Mesenchymal stem cell (in vitro differentiated cells and primary cell): ENCODE results near the gene EML6.

Source experiments
- DNase-seq: peaks from one replicate; pipeline ENCODE4 v3.0.0-alpha.2; 2013
- H2AFZ ChIP-seq: one replicate; pipeline ENCODE4 v1.6.1; 2013; ENCODE audit warnings: low read depth, mild to moderate bottlenecking, control low read depth, inconsistent platforms, low read length, moderate library complexity
- H2AK5ac ChIP-seq: 2 replicates; pipeline ENCODE4 v1.6.1; 2013; ENCODE audit warnings: low read length, moderate library complexity, mild to moderate bottlenecking, inconsistent platforms; ENCODE audit not compliant: severe bottlenecking
- H2BK120ac ChIP-seq: one replicate; pipeline ENCODE4 v1.6.1; 2013; ENCODE audit warnings: low read depth, mild to moderate bottlenecking, inconsistent platforms, low read length, moderate library complexity
- H2BK12ac ChIP-seq, 2 experiments: one replicate each; pipeline ENCODE4 v1.6.1; 2013; ENCODE audit warnings: inconsistent platforms in 2 of 2, low read length in 2 of 2, mild to moderate bottlenecking in 2 of 2, moderate library complexity in 2 of 2, control low read depth in 1 of 2
- H2BK15ac ChIP-seq: one replicate; pipeline ENCODE4 v1.6.1; 2013; ENCODE audit warnings: mild to moderate bottlenecking, low read depth, inconsistent platforms; ENCODE audit not compliant: poor library complexity, severe bottlenecking
- H2BK5ac ChIP-seq: 2 replicates; pipeline ENCODE4 v1.6.1; 2013; ENCODE audit warnings: low read depth, mild to moderate bottlenecking, low read length, control low read depth, inconsistent platforms; ENCODE audit not compliant: poor library complexity, severe bottlenecking
- H3K14ac ChIP-seq, 2 experiments: one replicate each; pipeline ENCODE4 v1.6.1; 2013; ENCODE audit warnings: inconsistent platforms in 2 of 2, low read length in 2 of 2, control low read depth in 1 of 2, mild to moderate bottlenecking in 1 of 2, moderate library complexity in 1 of 2
- H3K18ac ChIP-seq, 2 experiments: one replicate each; pipeline ENCODE4 v1.6.1; 2013; ENCODE audit warnings: inconsistent platforms in 2 of 2, low read length in 2 of 2, control low read depth in 1 of 2, low read depth in 1 of 2, mild to moderate bottlenecking in 1 of 2
- H3K23ac ChIP-seq, 2 experiments: one replicate each; pipeline ENCODE4 v1.6.1; 2013; ENCODE audit warnings: inconsistent platforms in 2 of 2, low read length in 2 of 2, mild to moderate bottlenecking in 2 of 2, moderate library complexity in 2 of 2, control low read depth in 1 of 2
- H3K27ac ChIP-seq: 2 replicates; pipeline ENCODE4 v1.5.1; 2013; ENCODE audit warnings: mild to moderate bottlenecking, moderate library complexity, low read length, control low read depth, inconsistent platforms; ENCODE audit not compliant: poor library complexity, severe bottlenecking
- H3K27me3 ChIP-seq, 2 experiments: 2 replicates each; pipeline versions ENCODE4 v1.6.1 to v1.7.0; 2013; ENCODE audit warnings: low read length in 2 of 2, mild to moderate bottlenecking in 2 of 2, moderate library complexity in 2 of 2, control low read depth in 1 of 2, inconsistent platforms in 1 of 2; ENCODE audit not compliant: control insufficient read depth in 1 of 2, insufficient read depth in 1 of 2
- H3K36me3 ChIP-seq, 2 experiments: 2 replicates each; pipeline versions ENCODE4 v1.6.1 to v1.7.0; 2013; ENCODE audit warnings: low read length in 2 of 2, control low read depth in 1 of 2, inconsistent platforms in 1 of 2, low read depth in 1 of 2, mild to moderate bottlenecking in 1 of 2; ENCODE audit not compliant: insufficient read depth in 2 of 2, control insufficient read depth in 1 of 2
- H3K4ac ChIP-seq, 2 experiments: one replicate each; pipeline ENCODE4 v1.6.1; 2013; ENCODE audit warnings: inconsistent platforms in 2 of 2, low read length in 2 of 2, mild to moderate bottlenecking in 2 of 2, moderate library complexity in 2 of 2, control low read depth in 1 of 2, low read depth in 1 of 2
- H3K4me1 ChIP-seq: 2 replicates; pipeline ENCODE4 v1.6.1; 2013; ENCODE audit warnings: low read depth, low read length, control low read depth; ENCODE audit not compliant: control insufficient read depth, insufficient read depth
- H3K4me2 ChIP-seq: 2 replicates; pipeline ENCODE4 v1.6.1; 2013; ENCODE audit warnings: low read length, mild to moderate bottlenecking, inconsistent platforms; ENCODE audit not compliant: poor library complexity, severe bottlenecking
- H3K4me3 ChIP-seq, 2 experiments: 2 replicates each; pipeline versions ENCODE4 v1.5.1 to v1.7.0; 2013; ENCODE audit warnings: low read length in 2 of 2, mild to moderate bottlenecking in 2 of 2, control low read depth in 1 of 2, low read depth in 1 of 2; ENCODE audit not compliant: insufficient read depth in 1 of 2
- H3K79me1 ChIP-seq: replicated peaks from 2 replicates; pipeline ENCODE4 v1.6.1; 2013; ENCODE audit warnings: mild to moderate bottlenecking, control low read depth, low read length, inconsistent platforms; ENCODE audit not compliant: poor library complexity, severe bottlenecking
- H3K9ac ChIP-seq: 2 replicates; pipeline ENCODE4 v1.7.0; 2013; ENCODE audit warnings: mild to moderate bottlenecking, low read length, moderate library complexity
- H3K9me3 ChIP-seq: 2 replicates; pipeline ENCODE4 v1.7.0; 2013; ENCODE audit warnings: mild to moderate bottlenecking, low read length; ENCODE audit not compliant: control insufficient read depth
- H4K8ac ChIP-seq: one replicate; pipeline ENCODE4 v1.6.1; 2013; ENCODE audit warnings: inconsistent platforms, mild to moderate bottlenecking, low read length, moderate library complexity
- H4K91ac ChIP-seq: one replicate; pipeline ENCODE4 v1.6.1; 2013; ENCODE audit warnings: mild to moderate bottlenecking, low read length, inconsistent platforms
- WGBS: methylation state at CpG from one replicate; pipeline ENCODE4 v1.1.7; 2013; ENCODE audit warnings: mixed read lengths; 5-methylcytosine and 5-hydroxymethylcytosine counted together

Gene EML6

DNA sequence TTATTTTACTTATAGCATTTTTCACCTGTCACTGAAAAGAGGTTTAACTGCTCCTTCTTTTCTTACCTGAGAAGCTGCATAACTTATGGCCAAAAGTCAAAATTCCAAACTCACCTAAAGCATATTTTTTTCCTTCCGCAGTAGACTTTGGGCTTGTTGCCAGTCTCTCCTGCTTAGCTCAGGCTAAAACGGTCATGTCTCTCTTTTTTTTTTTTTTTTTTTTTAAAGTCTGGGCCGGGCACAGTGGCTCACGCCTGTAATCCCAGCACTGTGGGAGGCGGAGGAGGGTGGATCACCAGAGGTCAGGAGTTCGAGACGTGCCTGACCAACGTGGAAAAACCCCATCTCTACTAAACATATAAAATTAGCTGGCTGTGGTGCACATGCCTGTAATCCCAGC, 213.3 kb downstream of the EML6 start:
- Histone ChIP-seq H3K4me2 (no peak overlapping the region), H2AK5ac (no peak overlapping the region), H3K4me1 (no peaks in the 10 kb centered on the region), H3K4ac (no peak overlapping the region), H3K27ac (no peak overlapping the region), H3K14ac (no peak overlapping the region), H2BK12ac (no peak overlapping the region), H3K9me3 (no peaks in the 10 kb centered on the region), H3K27me3 (no peaks in the 10 kb centered on the region), H3K18ac (no peak overlapping the region), H3K36me3 (no peaks in the 10 kb centered on the region), H4K91ac (no peak overlapping the region), H3K9ac (no peak overlapping the region), H2BK5ac (no peak overlapping the region), H2AFZ (no peak overlapping the region), H4K8ac (no peak overlapping the region), H2BK120ac (no peak overlapping the region), H3K79me1 (no peaks in the 10 kb centered on the region), H3K4me3 (no peak overlapping the region), H2BK15ac (no peak overlapping the region), H3K23ac (no peak overlapping the region)
- DNase-seq, result no peak
- 76% methylated on average over 7 of the region's 8 CpGs for WGBS

DNA sequence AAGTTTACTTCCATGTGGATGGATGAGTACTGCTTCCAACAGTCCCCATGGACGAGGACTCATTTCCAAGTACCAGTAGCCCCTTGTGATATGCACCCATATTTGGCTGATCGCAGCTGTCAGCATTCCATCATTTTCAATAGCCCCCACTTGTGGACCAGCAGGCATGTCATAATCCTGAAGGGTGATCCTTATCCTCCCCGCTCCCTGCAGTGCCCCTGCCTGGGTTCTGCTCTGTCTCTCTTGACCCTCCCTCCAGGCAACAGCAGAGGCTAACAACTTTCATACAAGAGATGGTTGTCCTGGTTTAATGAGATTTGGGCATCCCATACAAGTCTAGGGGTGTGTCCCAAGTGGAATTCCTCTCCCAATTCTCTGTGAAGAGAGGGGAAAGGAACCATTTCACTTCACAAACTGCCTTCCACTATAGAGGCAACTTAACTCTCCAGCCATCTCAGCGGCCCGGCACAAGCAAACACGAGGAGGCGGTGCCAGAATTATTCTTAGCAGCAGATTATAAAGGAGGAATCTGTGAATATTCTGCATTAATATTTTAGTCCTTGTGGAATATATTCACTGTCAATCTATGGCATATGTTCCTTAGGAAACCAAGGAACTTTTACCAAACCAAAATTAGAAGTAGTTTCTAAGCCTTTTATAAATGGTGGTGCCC, 216.1 kb downstream of the EML6 start:
- WGBS, result 88% methylated on average over 7 of the region's 7 CpGs

DNA sequence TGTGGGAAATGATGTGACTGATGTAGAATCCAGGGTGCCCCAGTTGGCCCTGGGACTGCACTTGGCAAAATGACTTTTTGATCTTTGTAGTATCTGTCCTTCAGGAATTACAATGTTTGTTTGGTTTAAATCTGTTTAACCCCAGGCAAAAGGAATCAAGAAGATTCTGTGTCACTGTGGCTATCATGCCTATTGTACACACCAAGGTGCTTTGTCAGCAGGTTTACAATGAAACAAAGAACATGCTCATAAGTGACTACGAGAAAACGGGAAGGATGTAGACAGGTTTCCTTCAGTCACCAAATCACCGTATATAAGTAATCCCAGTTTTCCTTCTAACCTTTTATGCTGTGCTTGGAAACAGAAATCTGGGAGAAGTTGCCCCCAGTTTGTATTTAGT, 217.3 kb downstream of the EML6 start:
- Histone ChIP-seq H2BK120ac (no peak overlapping the region), H2AFZ (no peak overlapping the region), H3K27ac (no peak overlapping the region), H3K4me3 (no peak overlapping the region), H2BK15ac (no peak overlapping the region), H2AK5ac (no peak overlapping the region), H4K8ac (no peak overlapping the region), H3K14ac (no peak overlapping the region), H3K9me3 (no peaks in the 10 kb centered on the region), H2BK12ac (no peak overlapping the region), H3K4ac (no peak overlapping the region), H3K23ac (no peak overlapping the region), H3K18ac (no peak overlapping the region), H2BK5ac (no peak overlapping the region), H3K36me3 (no peaks in the 10 kb centered on the region), H3K4me2 (no peak overlapping the region), H3K27me3 (no peaks in the 10 kb centered on the region), H3K79me1 (no peaks in the 10 kb centered on the region), H4K91ac (no peak overlapping the region), H3K4me1 (peaks cover 4% of the 10 kb centered on the region), H3K9ac (no peak overlapping the region)
- WGBS, result 83% methylated on average over 2 of the region's 3 CpGs
- DNase-seq, result no peak

More for the DNA sequence above, 216.1 kb downstream of the EML6 start:
- Histone ChIP-seq H2BK15ac (no peak overlapping the region), H2BK12ac (no peak overlapping the region), H3K4me3 (no peak overlapping the region), H3K27me3 (no peaks in the 10 kb centered on the region), H3K9ac (no peak overlapping the region), H3K36me3 (no peaks in the 10 kb centered on the region), H3K4ac (no peak overlapping the region), H3K18ac (no peak overlapping the region), H3K27ac (no peak overlapping the region), H4K91ac (no peak overlapping the region), H3K79me1 (no peaks in the 10 kb centered on the region), H3K23ac (no peak overlapping the region), H2BK120ac (no peak overlapping the region), H4K8ac (no peak overlapping the region), H2AFZ (no peak overlapping the region), H3K9me3 (no peaks in the 10 kb centered on the region), H2BK5ac (no peak overlapping the region), H3K14ac (no peak overlapping the region), H2AK5ac (no peak overlapping the region), H3K4me2 (no peak overlapping the region), H3K4me1 (no peaks in the 10 kb centered on the region)
- DNase-seq, result no peak

DNA sequence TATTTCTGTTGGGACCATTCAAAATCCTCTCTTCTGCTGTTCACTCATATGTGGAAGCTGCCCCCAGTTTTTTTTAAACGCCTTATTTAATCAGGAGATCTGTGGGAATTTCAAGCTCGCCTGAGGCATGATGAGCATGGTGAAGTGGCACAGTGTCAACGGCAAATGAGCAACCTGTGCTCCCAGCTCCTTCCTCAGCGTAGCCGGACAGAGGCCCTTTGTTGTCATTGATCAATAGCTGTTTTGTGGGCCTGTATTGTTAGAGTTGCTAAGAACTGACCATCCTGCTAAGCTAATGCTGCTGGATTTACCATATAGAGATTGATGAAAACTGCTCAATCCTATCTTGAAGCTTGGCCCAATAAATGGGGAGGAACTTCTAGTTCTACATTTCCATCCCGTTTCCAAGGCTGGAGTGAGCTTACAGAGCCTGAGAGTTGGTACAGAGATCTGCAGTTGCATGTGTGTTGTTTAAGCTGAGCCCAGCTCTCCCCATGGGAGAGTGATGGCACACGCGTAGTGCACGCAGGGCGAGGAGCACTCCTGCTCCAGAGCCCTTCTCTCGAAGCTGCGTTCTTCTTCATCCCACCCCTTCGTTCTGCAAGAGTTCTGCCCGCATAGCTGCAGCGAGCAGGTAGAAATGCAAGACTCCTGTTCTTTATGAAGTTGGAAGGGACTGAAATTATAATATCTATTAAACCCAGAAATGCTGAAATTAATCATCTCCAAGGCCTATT, 218.0 kb downstream of the EML6 start:
- H2AK5ac ChIP-seq, result no peak overlapping the region
- no peak overlapping the region for H4K8ac ChIP-seq
- H3K14ac ChIP-seq, result no peak overlapping the region
- no peak overlapping the region for H3K23ac ChIP-seq
- no peak overlapping the region for H3K4me2 ChIP-seq
- no peaks in the 10 kb centered on the region for H3K36me3 ChIP-seq
- no peaks in the 10 kb centered on the region for H3K79me1 ChIP-seq
- no peak for DNase-seq
- peaks cover 5% of the 10 kb centered on the region for H3K4me1 ChIP-seq
- H2BK15ac ChIP-seq, result no peak overlapping the region
- H3K4me3 ChIP-seq, result no peak overlapping the region
- H3K27ac ChIP-seq, result no peak overlapping the region
- H3K27me3 ChIP-seq, result no peaks in the 10 kb centered on the region
- H3K18ac ChIP-seq, result no peak overlapping the region
- H2AFZ ChIP-seq, result no peak overlapping the region
- no peak overlapping the region for H2BK120ac ChIP-seq
- no peak overlapping the region for H3K9ac ChIP-seq
- H4K91ac ChIP-seq, result no peak overlapping the region
- no peak overlapping the region for H3K4ac ChIP-seq
- H2BK5ac ChIP-seq, result no peak overlapping the region
- no peak overlapping the region for H2BK12ac ChIP-seq
- no peaks in the 10 kb centered on the region for H3K9me3 ChIP-seq
- WGBS, result 94% methylated on average over 12 of the region's 15 CpGs
